HCT116 (cell line): ENCODE results near the gene ITGB1. TPM values are rescaled to one million over a fixed set of nuclear protein-coding genes. Genes with fewer than 3 reads are reported as not detected.

Experiments
- ATAC-seq: fragments of 200-7000 bp; cut with Tn5 transposase; 2 replicates; pipeline ENCODE4 v1.9.1; 2020; ENCODE audit warnings: mild to moderate bottlenecking, moderate library complexity
- BruUV-seq: library from RNA; stranded (reverse); fragments of 400-500 nt; replicated peaks from 2 replicates; lab custom pipeline; 2021; lab: Mats Ljungman, UMichigan
- CTCF ChIA-PET: fragments of 300-600 bp; sonication (Branson Sonifier 250); formaldehyde crosslinking; loops from one replicate; lab custom pipeline; 2021; ENCODE audit warnings: antibody characterized with exemption; lab: Charles Lee
- POLR2A ChIA-PET: fragments of 300-600, 350-600 bp; sonication (Branson Sonifier 250); formaldehyde crosslinking; loops from one replicate; lab custom pipeline; 2021; ENCODE audit warnings: antibody characterized with exemption; lab: Charles Lee
- RAD21 ChIA-PET, 2 experiments: fragments of 300-600 bp; sonication (Branson Sonifier 250); formaldehyde crosslinking; loops; one replicate each; lab custom pipeline; 2023; ENCODE audit warnings: low total read pairs in 2 of 2; ENCODE audit not compliant: uncharacterized antibody in 2 of 2, unreplicated experiment in 2 of 2, low non-redundant PET in 1 of 2; lab: Charles Lee
- DNase-seq: peaks from one replicate; pipeline ENCODE4 v3.0.0-alpha.2; 2010; ENCODE audit warnings: low read depth, low spot score
- H2AFZ ChIP-seq: fragments of 200-600 bp; shearing (Covaris generic), sonication (generic); 2 replicates; pipeline ENCODE4 v1.6.1; 2017; ENCODE audit warnings: low read depth, mixed run types, mixed read lengths, antibody characterized with exemption, low read length; ENCODE audit not compliant: poor library complexity, severe bottlenecking
- H3K27ac ChIP-seq: 2 replicates; pipeline ENCODE4 v1.5.1; 2012; ENCODE audit warnings: low read depth, low read length
- H3K27me3 ChIP-seq: fragments of 200-600 bp; sonication (generic); 2 replicates; pipeline ENCODE4 v1.6.1; 2016; ENCODE audit warnings: mixed run types, low read length, mixed read lengths; ENCODE audit not compliant: insufficient read depth
- H3K36me3 ChIP-seq, 2 experiments: fragments of 200-500 bp in 1 of 2; fragments of 200-600 bp in 1 of 2; sonication (Bioruptor generic) in 1 of 2; sonication (generic) in 1 of 2; 2 replicates each; pipeline versions ENCODE4 v1.5.1 to v1.6.1; 2014 to 2016; ENCODE audit warnings: low read length in 2 of 2, inconsistent platforms in 1 of 2, mixed read lengths in 1 of 2, mixed run types in 1 of 2; ENCODE audit not compliant: insufficient read depth in 2 of 2, control insufficient read depth in 1 of 2
- H3K4me1 ChIP-seq, 2 experiments: fragments of 200-600 bp in 1 of 2; sonication (generic) in 1 of 2; 2 replicates each; pipeline versions ENCODE4 v1.5.1 to v1.6.1; 2012 to 2017; ENCODE audit warnings: low read length in 2 of 2, inconsistent platforms in 1 of 2, mild to moderate bottlenecking in 1 of 2, mixed read lengths in 1 of 2, mixed run types in 1 of 2, moderate library complexity in 1 of 2; ENCODE audit not compliant: insufficient read depth in 2 of 2, control insufficient read depth in 1 of 2
- H3K4me2 ChIP-seq: fragments of 200-600 bp; sonication (generic); 2 replicates; pipeline ENCODE4 v1.6.1; 2017; ENCODE audit warnings: mixed run types, low read length, mixed read lengths
- H3K4me3 ChIP-seq, 2 experiments: fragments of 200-600 bp in 1 of 2; sonication (generic) in 1 of 2; replicated peaks in 1 of 2; 2 replicates each; pipeline ENCODE4 v1.5.1; 2011 to 2016; ENCODE audit warnings: low read length in 2 of 2, control low read depth in 1 of 2, low read depth in 1 of 2, mild to moderate bottlenecking in 1 of 2, mixed read lengths in 1 of 2, mixed run types in 1 of 2
- H3K79me2 ChIP-seq: fragments of 200-600 bp; sonication (generic); 2 replicates; pipeline ENCODE4 v1.6.1; 2017; ENCODE audit warnings: mild to moderate bottlenecking, mixed run types, low read length, moderate library complexity, mixed read lengths; ENCODE audit not compliant: insufficient read depth
- H3K9ac ChIP-seq: fragments of 200-600 bp; sonication (generic); 2 replicates; pipeline ENCODE4 v1.6.1; 2016; ENCODE audit warnings: low read length, mixed read lengths
- H3K9me2 ChIP-seq: fragments of 200-600 bp; sonication (generic), shearing (Covaris generic); 2 replicates; pipeline ENCODE4 v1.6.1; 2017; ENCODE audit warnings: mixed run types, mild to moderate bottlenecking, moderate library complexity; ENCODE audit not compliant: insufficient read depth
- H3K9me3 ChIP-seq, 2 experiments: fragments of 200-500 bp in 1 of 2; fragments of 200-600 bp in 1 of 2; sonication (Bioruptor generic) in 1 of 2; sonication (generic) in 1 of 2; 2 replicates each; pipeline ENCODE4 v1.6.1; 2014 to 2017; ENCODE audit warnings: low read length in 2 of 2, mixed read lengths in 2 of 2, inconsistent platforms in 1 of 2, low read depth in 1 of 2, mild to moderate bottlenecking in 1 of 2, mixed run types in 1 of 2, moderate library complexity in 1 of 2; ENCODE audit not compliant: control insufficient read depth in 1 of 2, insufficient read depth in 1 of 2
- H4K20me1 ChIP-seq: fragments of 200-600 bp; sonication (generic), shearing (Covaris generic); 2 replicates; pipeline ENCODE4 v1.6.1; 2017; ENCODE audit warnings: mixed run types, mild to moderate bottlenecking, moderate library complexity; ENCODE audit not compliant: insufficient read depth
- ATF3 ChIP-seq: IDR thresholded peaks from 2 replicates; pipeline ENCODE4 v1.6.1; 2012
- CBX3 ChIP-seq: IDR thresholded peaks from 2 replicates; pipeline ENCODE4 v1.6.1; 2012; ENCODE audit warnings: low read depth
- CEBPB ChIP-seq: IDR thresholded peaks from 2 replicates; pipeline ENCODE4 v1.6.1; 2012; ENCODE audit warnings: low read depth
- CTCF ChIP-seq, 3 experiments: fragments of 200-600 bp in 1 of 3; sonication (generic) in 1 of 3; IDR thresholded peaks in 2 of 3; conservative IDR thresholded peaks in 1 of 3; 2 replicates each; pipeline ENCODE4 v1.5.1; 2012 to 2017; ENCODE audit warnings: low read depth in 2 of 3, low read length in 2 of 3, antibody characterized with exemption in 1 of 3, borderline replicate concordance in 1 of 3, control low read depth in 1 of 3, mild to moderate bottlenecking in 1 of 3, mixed read lengths in 1 of 3, mixed run types in 1 of 3, moderate library complexity in 1 of 3; ENCODE audit not compliant: insufficient read depth in 1 of 3
- EZH2 ChIP-seq: fragments of 200-600 bp; sonication (generic); IDR thresholded peaks from 2 replicates; pipeline ENCODE4 v1.6.1; 2017; ENCODE audit warnings: antibody characterized with exemption, mixed run types
- FOSL1 ChIP-seq: IDR thresholded peaks from 2 replicates; pipeline ENCODE4 v1.6.1; 2012; ENCODE audit warnings: low read depth
- POLR2A ChIP-seq: IDR thresholded peaks from 2 replicates; pipeline ENCODE4 v1.7.0; 2011; ENCODE audit warnings: borderline replicate concordance; ENCODE audit not compliant: insufficient read depth, insufficient read length; ENCODE audit errors: extremely low read depth
- RAD21 ChIP-seq: IDR thresholded peaks from 2 replicates; pipeline ENCODE4 v1.6.1; 2012; ENCODE audit warnings: low read depth, mild to moderate bottlenecking
- TCF7L2 ChIP-seq: IDR thresholded peaks from 2 replicates; pipeline ENCODE4 v1.7.0; 2011; ENCODE audit warnings: borderline replicate concordance, inconsistent platforms; ENCODE audit not compliant: insufficient read depth, insufficient read length; ENCODE audit errors: extremely low read depth
- YY1 ChIP-seq: IDR thresholded peaks from 2 replicates; pipeline ENCODE4 v1.6.1; 2011; ENCODE audit warnings: low read length, low read depth, moderate library complexity, mild to moderate bottlenecking; ENCODE audit not compliant: insufficient replicate concordance; ENCODE audit errors: extremely low read depth
- ZFX ChIP-seq: fragments of 450-650 bp; IDR thresholded peaks from 2 replicates; pipeline ENCODE4 v1.6.1; 2017
- ZNF274 ChIP-seq: fragments of 200-500 bp; sonication (Bioruptor generic); IDR thresholded peaks from 2 replicates; pipeline ENCODE4 v1.6.1; 2014; ENCODE audit warnings: mild to moderate bottlenecking, low read depth, low read length, inconsistent platforms
- intact Hi-C: fragments of 100-400 bp; cut with micrococcal nuclease; formaldehyde crosslinking; loops from 2 replicates; pipeline ENCODE4 v1.10.0; 2022
- total RNA-seq: library from RNA; stranded (reverse); gene quantifications from one replicate; pipeline ENCODE4 v1.2.1, GENCODE V29; 2021; ENCODE audit not compliant: unreplicated experiment
- TF ChIP-seq, protein P1 (sequence below): IDR thresholded peaks from 2 replicates; pipeline ENCODE4 v1.6.1; 2011; ENCODE audit warnings: mild to moderate bottlenecking, low read length, moderate library complexity; ENCODE audit not compliant: insufficient replicate concordance; ENCODE audit errors: extremely low read depth

Gene ITGB1
- total RNA-seq, 1 experiment from 2014 or later = 366 TPM

- ChIA-PET CTCF (no interaction called here), POLR2A (no interaction called here), RAD21 (no interaction called here)
- Histone ChIP-seq H3K4me3 (no peak overlapping the region), H3K9me3 (no peaks in the 10 kb centered on the region), H3K4me1 (no peaks in the 10 kb centered on the region), H3K4me2 (no peak overlapping the region), H2AFZ (no peak overlapping the region), H3K27me3 (no peaks in the 10 kb centered on the region), H4K20me1 (0 out of 2 replicates have a peak, but pooled peaks cover 6% of the 10 kb centered on the region), H3K79me2 (peaks cover 69% of the 10 kb centered on the region), H3K27ac (no peak overlapping the region), H3K9ac (no peak overlapping the region), H3K9me2 (no peaks in the 10 kb centered on the region), H3K36me3 (peaks cover 80 to 85% of the 10 kb centered on the region in 2 experiments)
- intact Hi-C loops = no loop called here
- no peak for DNase-seq
- TF ChIP-seq TCF7L2 (no peak), POLR2A (no peak), CTCF (IDR thresholded peaks at IDR 0.05 in 2 of 3, conservative IDR thresholded peaks at IDR 0.05 in 1 of 3; ENCODE audit: borderline replicate concordance in 1 of 3, insufficient read depth in 1 of 3, low read depth in 2 of 3, low read length in 2 of 3) (no peak), ZNF274 (no peak), RAD21 (no peak), CEBPB (no peak), ATF3 (no peak), FOSL1 (no peak), ZFX (no peak), CBX3 (no peak), YY1 (no peak), EZH2 (no peak)
- TF ChIP-seq, protein P1, sequence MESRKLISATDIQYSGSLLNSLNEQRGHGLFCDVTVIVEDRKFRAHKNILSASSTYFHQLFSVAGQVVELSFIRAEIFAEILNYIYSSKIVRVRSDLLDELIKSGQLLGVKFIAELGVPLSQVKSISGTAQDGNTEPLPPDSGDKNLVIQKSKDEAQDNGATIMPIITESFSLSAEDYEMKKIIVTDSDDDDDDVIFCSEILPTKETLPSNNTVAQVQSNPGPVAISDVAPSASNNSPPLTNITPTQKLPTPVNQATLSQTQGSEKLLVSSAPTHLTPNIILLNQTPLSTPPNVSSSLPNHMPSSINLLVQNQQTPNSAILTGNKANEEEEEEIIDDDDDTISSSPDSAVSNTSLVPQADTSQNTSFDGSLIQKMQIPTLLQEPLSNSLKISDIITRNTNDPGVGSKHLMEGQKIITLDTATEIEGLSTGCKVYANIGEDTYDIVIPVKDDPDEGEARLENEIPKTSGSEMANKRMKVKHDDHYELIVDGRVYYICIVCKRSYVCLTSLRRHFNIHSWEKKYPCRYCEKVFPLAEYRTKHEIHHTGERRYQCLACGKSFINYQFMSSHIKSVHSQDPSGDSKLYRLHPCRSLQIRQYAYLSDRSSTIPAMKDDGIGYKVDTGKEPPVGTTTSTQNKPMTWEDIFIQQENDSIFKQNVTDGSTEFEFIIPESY = no peak
- ATAC-seq = no peak
- BruUV-seq = no TSS peak
Observed at GRCh38 chr10:32923134-32923533, 34.9 kb downstream of the ITGB1 start.
